HL-60/S4 (cell line): Measurements from ENCODE around the gene TRPM1.

Experiments used
- in situ Hi-C: fragments of 300-500 bp; cut with MboI; formaldehyde crosslinking; loops from 2 replicates; pipeline ENCODE4 v1.14.3; 2022; ENCODE audit warnings: low sequenced_read_pairs

Gene TRPM1

DNA sequence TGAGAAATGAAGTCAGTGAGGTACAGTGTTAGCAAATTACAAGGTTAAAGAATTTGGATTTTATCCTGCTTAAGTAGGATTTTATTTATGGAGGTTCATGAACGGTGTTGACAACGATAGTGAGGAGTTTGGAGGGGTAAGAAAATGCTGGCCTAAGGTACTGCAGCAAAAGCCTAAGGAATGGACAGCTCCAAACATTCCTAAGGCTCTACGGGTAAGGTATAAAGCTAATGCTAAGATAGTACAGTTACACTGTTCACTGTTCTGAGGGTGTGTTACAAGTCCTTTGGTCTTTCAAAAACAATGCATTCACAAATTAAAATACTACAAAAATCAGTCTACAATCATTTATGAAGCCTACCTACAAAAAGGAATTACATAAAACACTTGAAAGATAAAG is 117.4 kb downstream of the TRPM1 start:
- in situ Hi-C loops = no loop called here

DNA sequence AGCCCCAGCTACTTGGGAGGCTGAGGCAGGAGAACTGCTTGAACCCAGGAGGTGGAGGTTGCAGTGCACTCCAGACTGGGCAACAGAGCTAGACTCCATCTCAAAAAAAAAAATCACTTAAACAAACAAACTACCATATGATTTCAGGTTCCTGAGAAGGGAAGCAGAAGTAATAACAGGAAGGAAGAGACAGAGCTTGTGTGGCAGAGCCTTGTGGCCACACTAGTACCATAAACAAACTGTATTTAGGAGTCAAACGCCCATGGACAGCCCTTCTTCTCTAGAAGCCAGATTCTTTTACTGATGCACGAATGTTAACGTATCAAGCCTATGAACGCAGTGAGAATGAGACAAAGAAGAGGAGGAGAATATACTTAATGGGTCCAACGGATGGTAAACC is 122.1 kb downstream of the TRPM1 start:
- in situ Hi-C loops = no loop called here

- in situ Hi-C loops = no loop called here
Observed at GRCh38 chr15:30978328-30978727, 123.2 kb downstream of the TRPM1 start.

GRCh38 chr15:30974112-30974511 is 127.4 kb downstream of the TRPM1 start:
- in situ Hi-C loops = no loop called here

GRCh38 chr15:30973379-30973778 is 128.1 kb downstream of the TRPM1 start:
- in situ Hi-C loops = no loop called here

DNA sequence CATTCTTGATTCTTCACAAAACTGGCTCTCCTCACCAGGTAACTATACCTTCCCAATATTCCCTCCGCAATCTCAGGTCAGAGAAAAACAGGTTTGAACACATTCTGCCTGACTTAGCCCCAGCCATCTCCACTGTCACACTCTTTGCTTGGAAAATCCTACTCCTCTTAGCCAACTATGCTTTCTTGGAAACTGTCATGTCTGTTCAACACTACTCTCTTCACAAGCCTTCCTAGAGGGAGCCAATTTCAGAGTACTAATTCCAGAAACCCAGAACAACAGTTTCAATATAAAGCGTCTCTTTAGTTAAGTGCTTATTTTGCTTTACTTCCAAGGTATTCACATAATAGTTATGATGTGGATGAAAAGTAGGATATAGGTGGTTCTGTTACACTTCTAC is 131.8 kb downstream of the TRPM1 start:
- in situ Hi-C loops = no loop called here

DNA sequence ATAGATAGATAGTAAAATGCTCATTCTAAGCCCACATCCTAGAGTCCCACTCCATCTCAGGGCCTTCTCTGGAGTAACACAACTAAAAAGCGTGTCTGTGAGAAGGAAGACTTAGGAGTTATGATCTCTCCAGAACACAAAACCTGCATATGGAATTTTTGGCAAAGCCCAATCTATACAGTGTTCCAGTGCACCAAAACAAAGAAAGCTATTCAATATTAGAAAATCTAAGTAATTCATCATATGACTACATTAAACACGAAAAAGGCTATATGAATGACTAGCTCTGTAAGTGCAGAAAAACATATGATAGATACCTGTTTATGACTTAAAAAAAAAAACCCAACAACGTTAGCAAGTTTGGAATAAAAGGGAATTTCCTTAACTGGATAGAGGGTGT is 137.8 kb downstream of the TRPM1 start:
- in situ Hi-C loops = no loop called here

GRCh38 chr15:30962659-30963058 is 138.9 kb downstream of the TRPM1 start:
- in situ Hi-C loops = no loop called here

- in situ Hi-C loops = no loop called here
Observed at GRCh38 chr15:30962079-30962478, 139.4 kb downstream of the TRPM1 start.

DNA sequence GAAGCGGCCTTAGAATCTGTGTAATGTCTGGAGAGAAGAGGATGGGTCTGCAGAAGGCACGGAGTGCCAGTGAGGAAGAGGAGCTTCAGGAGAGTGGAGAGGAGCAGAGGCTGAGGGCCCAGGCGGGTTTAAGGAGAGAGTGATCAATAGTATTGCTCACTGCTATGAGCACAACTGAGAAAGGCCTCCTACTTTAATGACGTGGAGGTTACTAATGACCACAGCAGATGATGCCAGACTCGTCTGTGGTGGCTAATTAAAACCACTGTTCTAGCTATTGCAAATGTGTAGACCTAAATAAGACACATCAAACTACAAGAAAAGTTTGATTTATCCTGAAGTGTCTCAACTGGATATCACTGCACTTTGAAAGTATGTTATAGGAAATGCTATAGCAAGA is 143.3 kb downstream of the TRPM1 start:
- in situ Hi-C loops = no loop called here

- in situ Hi-C loops = no loop called here
Observed at GRCh38 chr15:30956216-30957124, 145.1 kb downstream of the TRPM1 start.

- in situ Hi-C loops = no loop called here
Observed at GRCh38 chr15:30954674-30955073, 146.9 kb downstream of the TRPM1 start.

GRCh38 chr15:30953731-30954378 is 147.7 kb downstream of the TRPM1 start:
- in situ Hi-C loops = no loop called here

DNA sequence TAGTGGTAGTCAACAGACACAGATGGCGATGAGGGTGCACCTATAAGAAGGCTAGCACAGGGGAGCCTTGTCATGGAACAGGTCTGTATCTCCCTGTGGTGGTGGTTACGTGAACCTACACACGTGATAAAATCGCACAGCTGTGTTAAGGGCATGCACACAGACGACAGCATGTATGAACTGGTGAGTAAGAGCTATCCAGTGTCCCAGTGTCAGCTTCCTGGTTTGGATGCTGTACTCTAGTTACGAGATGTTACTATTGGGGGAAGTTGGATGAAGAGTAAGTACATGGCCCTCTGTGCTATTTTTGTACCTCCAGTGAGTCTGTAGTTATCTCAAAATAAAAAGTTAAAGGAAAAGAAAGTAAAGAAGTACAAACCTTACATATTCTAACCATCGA is 148.3 kb downstream of the TRPM1 start:
- in situ Hi-C loops = no loop called here
